ENCODE results near the gene PSMB2. TPM values are rescaled to one million over a fixed set of nuclear protein-coding genes. Genes with fewer than 3 reads are reported as not detected.

PSMB2 gene
- total and polyA plus RNA-seq, 10 of the 15 experiments (the other 5 are each of a cell fraction or from before 2014, with no cell fraction given): 71.7 to 299 (median 145) TPM

GRCh38 chr1:35668506-35668905 is 27.2 kb upstream of the PSMB2 start:
- Histone ChIP-seq H3K9ac (ENCODE audit: control insufficient read depth, insufficient read depth, low read length) (no peak overlapping the region), H3K27me3 (replicated peaks in 1 of 2; ENCODE audit: control insufficient read depth in 2 of 2, insufficient read depth in 2 of 2, low read length in 1 of 2) (peaks cover 2 to 4% of the 10 kb centered on the region in 2 experiments; a peak in 3 of 4 replicates), H3K79me2 (ENCODE audit: control insufficient read depth, insufficient read depth, low read length) (no peaks in the 10 kb centered on the region), H3K36me3 (ENCODE audit: control insufficient read depth in 2 of 2, insufficient read depth in 2 of 2, low read length in 1 of 2) (no peaks in the 10 kb centered on the region), H3K9me3 (replicated peaks; ENCODE audit: control insufficient read depth, insufficient read depth, low read length) (no peaks in the 10 kb centered on the region), H3K27ac (ENCODE audit: control insufficient read depth, insufficient read depth) (no peak overlapping the region), H3K4me1 (ENCODE audit: control insufficient read depth, insufficient read depth, low read length) (no peaks in the 10 kb centered on the region), H3K4me2 (ENCODE audit: control insufficient read depth, insufficient read depth) (no peak overlapping the region), H4K20me1 (ENCODE audit: control insufficient read depth, insufficient read depth) (no peaks in the 10 kb centered on the region), H2AFZ (ENCODE audit: control insufficient read depth, low read depth, low read length) (no peak overlapping the region), H3K4me3 (no peak overlapping the region)
- no TSS peak for BruUV-seq (replicated peaks)
- RAD21 ChIA-PET (ENCODE audit: unreplicated experiment): no interaction called here
- TF ChIP-seq JUNB (IDR thresholded peaks at IDR 0.05) (no peak), PBX3 (IDR thresholded peaks at IDR 0.05; ENCODE audit: insufficient replicate concordance, low read depth, low read length) (no peak), ZBTB33 (IDR thresholded peaks at IDR 0.05) (no peak), SIN3A (IDR thresholded peaks at IDR 0.05; ENCODE audit: low read depth, low read length) (no peak), ATF2 (IDR thresholded peaks at IDR 0.05; ENCODE audit: low read length) (no peak), ZBTB40 (IDR thresholded peaks at IDR 0.05; ENCODE audit: borderline replicate concordance) (no peak), KAT2A (conservative IDR thresholded peaks at IDR 0.05; ENCODE audit: control insufficient read depth, low read depth, low read length) (no peak), CBX3 (IDR thresholded peaks at IDR 0.05; ENCODE audit: borderline replicate concordance, low read depth) (no peak), JUND (IDR thresholded peaks at IDR 0.05; ENCODE audit: low read depth, low read length) (no peak), HDGF (IDR thresholded peaks at IDR 0.05) (no peak), USF1 (IDR thresholded peaks at IDR 0.05; ENCODE audit: borderline replicate concordance, extremely low read length, insufficient read depth, low read depth, low read length) (no peak), NRF1 (conservative IDR thresholded peaks at IDR 0.05; ENCODE audit: low read depth, low read length) (no peak)
- CTCF ChIA-PET: no interaction called here
- POLR2A ChIA-PET: no interaction called here
- ATAC-seq (no peak), DNase-seq (ENCODE audit: low read depth, low spot score) (no peak), FAIRE-seq (no peak)
- intact Hi-C loops (cut with micrococcal nuclease; ENCODE audit: unreplicated experiment): no loop called here
- 60% methylated on average over 5 of the region's 5 CpGs for WGBS (ENCODE audit: insufficient coverage, insufficient replicate concordance, low lambda C conversion rate, missing lambda C conversion rate)
- SMC1A ChIA-PET (ENCODE audit: uncharacterized antibody, unreplicated experiment): interaction anchor here (1.5 kb wide), 1 partner anchor 100 kb away, joined by 3 read pairs; no protein-coding TSS in a partner anchor
- in situ Hi-C loops (cut with MboI): no loop called here
